GM23248 (cell line): ENCODE measurements around the gene DRC1. TPM values are rescaled to one million over a fixed set of nuclear protein-coding genes. Genes with fewer than 3 reads are reported as not detected.

Experiments used
- DNase-seq: peaks from one replicate; pipeline ENCODE4 v3.0.0-alpha.2; 2015
- H2AFZ ChIP-seq: fragments of 200-600 bp; sonication (generic); 2 replicates; pipeline ENCODE4 v1.6.1; 2016; ENCODE audit warnings: antibody characterized with exemption
- H3F3A ChIP-seq: fragments of 200-600 bp; sonication (generic); 2 replicates; pipeline ENCODE4 v1.6.1; 2016; ENCODE audit warnings: mild to moderate bottlenecking, antibody characterized with exemption, mixed run types; ENCODE audit not compliant: insufficient read depth
- H3K27ac ChIP-seq: fragments of 200-600 bp; sonication (generic); 2 replicates; pipeline ENCODE4 v1.5.1; 2016; ENCODE audit warnings: mild to moderate bottlenecking
- H3K27me3 ChIP-seq: fragments of 200-600 bp; sonication (generic); replicated peaks from 2 replicates; pipeline ENCODE4 v1.6.1; 2016; ENCODE audit warnings: mild to moderate bottlenecking; ENCODE audit not compliant: insufficient read depth
- H3K36me3 ChIP-seq: fragments of 200-600 bp; sonication (generic); 2 replicates; pipeline ENCODE4 v1.6.1; 2016; ENCODE audit warnings: low read depth, mild to moderate bottlenecking
- H3K4me1 ChIP-seq: fragments of 200-600 bp; sonication (generic); 2 replicates; pipeline ENCODE4 v1.6.1; 2016; ENCODE audit warnings: mild to moderate bottlenecking; ENCODE audit not compliant: insufficient read depth
- H3K4me2 ChIP-seq: fragments of 200-600 bp; sonication (generic); one replicate; pipeline ENCODE4 v1.6.1; 2016; ENCODE audit warnings: mild to moderate bottlenecking; ENCODE audit not compliant: unreplicated experiment
- H3K4me3 ChIP-seq: fragments of 200-600 bp; sonication (generic); 2 replicates; pipeline ENCODE4 v1.5.1; 2016; ENCODE audit warnings: mild to moderate bottlenecking
- H3K79me2 ChIP-seq: fragments of 200-600 bp; sonication (generic); 2 replicates; pipeline ENCODE4 v1.6.1; 2016; ENCODE audit warnings: mild to moderate bottlenecking; ENCODE audit not compliant: insufficient read depth
- H3K9ac ChIP-seq: fragments of 200-600 bp; sonication (generic); 2 replicates; pipeline ENCODE4 v1.6.1; 2016; ENCODE audit warnings: mild to moderate bottlenecking
- H3K9me2 ChIP-seq: fragments of 200-600 bp; sonication (generic); 2 replicates; pipeline ENCODE4 v1.6.1; 2016; ENCODE audit warnings: mixed run types, mild to moderate bottlenecking, moderate library complexity; ENCODE audit not compliant: insufficient read depth
- H3K9me3 ChIP-seq: fragments of 200-600 bp; sonication (generic); one replicate; pipeline ENCODE4 v1.6.1; 2017; ENCODE audit warnings: low read depth
- H4K20me1 ChIP-seq: fragments of 200-600 bp; sonication (generic); 2 replicates; pipeline ENCODE4 v1.6.0; 2016; ENCODE audit not compliant: insufficient read depth
- EZH2 ChIP-seq: fragments of 200-600 bp; sonication (generic); IDR thresholded peaks from 2 replicates; pipeline ENCODE4 v1.6.1; 2018; ENCODE audit warnings: antibody characterized with exemption, mild to moderate bottlenecking; ENCODE audit not compliant: insufficient read depth, poor library complexity, severe bottlenecking
- EZH2phosphoT487 ChIP-seq: fragments of 200-600 bp; sonication (generic); IDR thresholded peaks from 2 replicates; pipeline ENCODE4 v1.6.1; 2018; ENCODE audit warnings: antibody characterized with exemption, moderate library complexity, mild to moderate bottlenecking, low read depth; ENCODE audit not compliant: insufficient read depth
- WGBS, 2 experiments: methylation state at CpG; one replicate each; pipeline ENCODE4 v1.1.6; 2015 to 2017; ENCODE audit warnings: low lambda C conversion rate in 2 of 2, low coverage in 1 of 2; ENCODE audit errors: missing lambda C conversion rate in 2 of 2; 5-methylcytosine and 5-hydroxymethylcytosine counted together
- in situ Hi-C: fragments of 300-500 bp; cut with MboI; formaldehyde crosslinking; loops from 2 replicates; pipeline ENCODE4 v1.15.0; 2020
- polyA plus RNA-seq: library from polyadenylated mRNA; unstranded; fragments of >200 nt; fragmentation: Nextera tagmentation; extraction: Ambion mirVana; gene quantifications from 2 replicates; pipeline ENCODE4 v1.2.1, GENCODE V29; 2016
- total RNA-seq: library from RNA; depleted of rRNA; stranded (reverse); fragments of >200 nt; shearing (Covaris generic); gene quantifications from 2 replicates; pipeline ENCODE4 v1.2.3, GENCODE V29; 2014

Gene DRC1
- total and polyA plus RNA-seq, 2 experiments from 2014 or later, result not detected

GRCh38 chr2:26471766-26472706, 70.3 kb downstream of the DRC1 start:
- no peaks in the 10 kb centered on the region for H3K79me2 ChIP-seq
- 84 to 85% methylated on average over 25 of the region's 25 CpGs for WGBS, 2 experiments
- no peaks in the 10 kb centered on the region for H3K9me2 ChIP-seq
- H3K27me3 ChIP-seq, result no peaks in the 10 kb centered on the region
- H3F3A ChIP-seq, result no peaks in the 10 kb centered on the region; the same call in 1 of the 2 replicates
- H2AFZ ChIP-seq, result no peak overlapping the region
- no peaks in the 10 kb centered on the region for H4K20me1 ChIP-seq
- in situ Hi-C loops, result no loop called here
- H3K9me3 ChIP-seq, result no peaks in the 10 kb centered on the region
- TF ChIP-seq EZH2, result no peak
- no peak overlapping the region for H3K4me2 ChIP-seq
- H3K9ac ChIP-seq, result no peak overlapping the region
- no peak overlapping the region for H3K4me3 ChIP-seq
- H3K4me1 ChIP-seq, result no peaks in the 10 kb centered on the region
- DNase-seq, result no peak
- H3K27ac ChIP-seq, result no peak overlapping the region
- H3K36me3 ChIP-seq, result no peaks in the 10 kb centered on the region

- Histone ChIP-seq H3K9me2 (no peaks in the 10 kb centered on the region), H3K4me1 (peaks cover 4% of the 10 kb centered on the region; the same call in 1 of the 2 replicates), H3F3A (no peaks in the 10 kb centered on the region), H2AFZ (no peak overlapping the region), H3K4me3 (no peak overlapping the region), H3K9me3 (no peaks in the 10 kb centered on the region), H4K20me1 (no peaks in the 10 kb centered on the region), H3K27me3 (no peaks in the 10 kb centered on the region), H3K27ac (no peak overlapping the region), H3K9ac (no peak overlapping the region), H3K79me2 (no peaks in the 10 kb centered on the region), H3K36me3 (no peaks in the 10 kb centered on the region), H3K4me2 (no peak overlapping the region)
- TF ChIP-seq EZH2phosphoT487, result no peak
- TF ChIP-seq EZH2, result no peak
- 89 to 91% methylated on average over 29 to 34 of the region's 34 CpGs for WGBS, 2 experiments
- in situ Hi-C loops, result no loop called here
- no peak for DNase-seq
Measured at GRCh38 chr2:26472821-26473655, 71.3 kb downstream of the DRC1 start.

- no peak overlapping the region for H3K4me3 ChIP-seq
- no peaks in the 10 kb centered on the region for H3K27me3 ChIP-seq
- no peak overlapping the region for H2AFZ ChIP-seq
- H3K9ac ChIP-seq, result no peak overlapping the region
- 97 to 99% methylated on average over 8 to 9 of the region's 9 CpGs for WGBS, 2 experiments
- H3F3A ChIP-seq, result no peaks in the 10 kb centered on the region
- no peak for DNase-seq
- H3K9me3 ChIP-seq, result no peaks in the 10 kb centered on the region
- H3K9me2 ChIP-seq, result no peaks in the 10 kb centered on the region
- no peaks in the 10 kb centered on the region for H3K79me2 ChIP-seq
- no peak overlapping the region for H3K27ac ChIP-seq
- TF ChIP-seq EZH2phosphoT487, result no peak
- TF ChIP-seq EZH2, result no peak
- peaks cover 4% of the 10 kb centered on the region; the same call in 1 of the 2 replicates for H3K4me1 ChIP-seq
- no peak overlapping the region for H3K4me2 ChIP-seq
- no peaks in the 10 kb centered on the region for H4K20me1 ChIP-seq
- in situ Hi-C loops, result no loop called here
- H3K36me3 ChIP-seq, result no peaks in the 10 kb centered on the region
Measured at GRCh38 chr2:26473796-26474195, 72.1 kb downstream of the DRC1 start.

GRCh38 chr2:26474261-26474785, 72.6 kb downstream of the DRC1 start:
- no peak for TF ChIP-seq EZH2phosphoT487
- no peak for TF ChIP-seq EZH2
- Histone ChIP-seq H3K27me3 (no peaks in the 10 kb centered on the region), H3F3A (no peaks in the 10 kb centered on the region), H3K4me3 (no peak overlapping the region), H3K36me3 (no peaks in the 10 kb centered on the region), H4K20me1 (no peaks in the 10 kb centered on the region), H3K79me2 (no peaks in the 10 kb centered on the region), H3K9me3 (no peaks in the 10 kb centered on the region), H3K27ac (no peak overlapping the region), H2AFZ (no peak overlapping the region), H3K4me2 (no peak overlapping the region), H3K9ac (no peak overlapping the region), H3K9me2 (no peaks in the 10 kb centered on the region), H3K4me1 (peaks cover 4% of the 10 kb centered on the region; the same call in 1 of the 2 replicates)
- in situ Hi-C loops, result no loop called here
- 82 to 87% methylated on average over 13 to 14 of the region's 14 CpGs for WGBS, 2 experiments
- no peak for DNase-seq
